ENCODE data around the gene MAP3K3.
"Not testable (repeated sequence)": the region's sequence is repeated elsewhere in the genome, so short reads cannot be mapped to it uniquely, and the experiment has no call there.

The MAP3K3 gene

DNA sequence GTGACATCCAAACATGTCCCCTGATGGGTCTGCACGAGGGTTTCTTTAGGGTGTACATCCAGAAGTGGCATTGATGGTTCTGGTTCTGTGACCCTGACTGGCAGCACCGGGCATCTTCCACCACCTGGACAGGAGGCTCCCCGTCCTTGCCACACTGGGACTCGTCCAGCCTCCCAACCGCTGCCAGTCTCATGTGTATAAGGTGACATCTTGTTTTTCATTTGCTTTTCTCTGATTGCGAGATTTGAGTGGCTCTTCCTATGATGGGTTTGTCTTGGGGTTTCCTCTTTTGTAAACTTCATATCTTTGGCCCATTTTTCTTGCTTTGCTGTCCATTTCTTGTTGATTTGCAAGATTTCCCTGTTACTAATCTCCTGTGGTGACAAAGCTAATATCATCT lies 86.9 kb downstream of the MAP3K3 start:
- no peak for DNase-seq

DNA sequence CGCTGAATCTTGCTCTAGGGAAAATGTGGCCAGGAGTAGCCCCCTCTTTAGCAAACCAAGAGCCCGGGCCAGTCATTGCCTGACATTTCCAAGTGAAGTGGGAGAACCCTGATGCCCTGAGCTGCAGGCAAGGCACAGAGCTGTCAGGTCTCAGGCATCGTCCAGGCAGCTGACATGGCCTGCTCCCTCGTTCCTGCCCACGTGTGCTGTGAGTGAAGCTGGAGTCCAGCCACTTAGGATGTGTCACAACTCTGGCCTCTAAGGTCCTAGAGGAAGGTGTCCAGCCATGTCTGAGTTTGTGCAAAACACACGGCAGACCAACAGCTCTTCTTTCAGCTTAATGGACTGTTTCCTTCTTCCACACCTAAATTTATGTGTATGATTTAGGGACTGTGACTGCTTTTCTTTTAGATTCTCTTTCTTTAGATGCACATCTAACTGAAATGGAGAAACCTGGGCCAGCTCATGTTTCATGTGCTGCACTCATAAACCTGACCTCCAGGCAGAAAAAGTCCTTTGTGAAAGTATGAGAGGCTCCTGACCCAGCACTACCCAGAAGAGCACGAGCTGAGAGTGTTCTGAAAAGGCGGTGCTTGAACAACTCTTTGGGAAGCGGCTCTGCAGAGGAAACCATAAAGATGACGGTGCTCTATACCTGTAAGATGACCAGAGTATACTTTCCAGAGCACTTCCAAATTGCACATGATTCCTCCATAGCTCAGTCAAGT lies 92.5 kb downstream of the MAP3K3 start:
- no peak for DNase-seq

DNA sequence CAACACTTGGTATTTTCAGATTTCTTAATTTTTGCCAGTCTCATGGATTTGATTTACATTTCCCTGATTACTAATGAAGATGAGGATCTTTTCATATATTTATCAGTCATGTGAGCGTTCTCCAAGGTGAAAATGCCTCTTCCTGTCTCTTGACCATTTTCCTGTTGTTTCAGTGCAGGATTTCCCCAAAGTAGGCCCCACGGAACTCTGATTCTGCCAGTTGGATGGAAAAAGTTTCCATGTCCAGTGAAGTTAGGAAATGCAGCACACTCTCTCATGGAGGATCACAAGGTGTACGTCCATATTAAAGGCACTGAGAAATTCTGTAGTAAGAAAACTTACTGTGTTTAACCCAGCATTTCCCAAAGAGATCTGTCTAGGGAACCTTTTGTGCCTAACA lies 94.2 kb downstream of the MAP3K3 start:
- no peak for DNase-seq

DNA sequence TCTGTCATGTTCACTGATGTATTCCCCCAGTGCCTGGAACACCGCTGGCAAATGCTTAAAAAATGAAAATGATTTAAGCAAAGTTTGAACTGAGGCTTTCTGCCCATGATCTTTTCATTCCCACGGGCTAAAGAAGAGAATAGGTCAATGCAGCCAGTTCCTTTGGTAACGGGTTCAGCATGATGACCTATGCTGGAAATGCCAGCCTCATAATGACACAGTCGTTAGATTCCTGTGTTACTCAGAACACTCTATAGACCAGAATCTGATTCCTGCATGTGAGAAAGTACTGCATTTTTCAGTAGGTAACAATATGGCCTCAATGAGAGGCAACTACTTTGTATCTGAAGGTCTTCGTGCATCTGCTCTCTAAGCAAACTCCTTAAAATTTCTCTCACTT lies 96.8 kb downstream of the MAP3K3 start:
- DNase-seq: no peak

DNA sequence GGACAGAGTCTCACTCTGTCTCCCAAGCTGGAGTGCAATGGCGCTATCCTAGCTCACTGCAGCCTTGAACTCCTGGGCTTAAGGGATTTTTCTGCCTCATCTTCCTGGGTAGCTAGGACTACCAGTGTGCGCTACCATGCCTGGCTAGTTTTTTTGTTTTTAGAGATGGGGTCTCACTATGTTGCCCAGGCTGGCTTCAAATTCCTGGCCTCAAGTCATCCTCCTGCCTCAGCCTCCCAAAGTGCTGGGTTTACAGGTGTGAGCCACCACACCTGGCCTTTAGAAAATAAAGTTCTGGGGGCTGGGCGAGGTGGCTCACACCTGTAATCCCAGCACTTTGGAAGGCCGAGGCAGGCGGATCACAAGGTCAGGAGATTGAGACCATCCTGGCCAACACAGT lies 98.0 kb downstream of the MAP3K3 start:
- DNase-seq: not testable (repeated sequence)

DNA sequence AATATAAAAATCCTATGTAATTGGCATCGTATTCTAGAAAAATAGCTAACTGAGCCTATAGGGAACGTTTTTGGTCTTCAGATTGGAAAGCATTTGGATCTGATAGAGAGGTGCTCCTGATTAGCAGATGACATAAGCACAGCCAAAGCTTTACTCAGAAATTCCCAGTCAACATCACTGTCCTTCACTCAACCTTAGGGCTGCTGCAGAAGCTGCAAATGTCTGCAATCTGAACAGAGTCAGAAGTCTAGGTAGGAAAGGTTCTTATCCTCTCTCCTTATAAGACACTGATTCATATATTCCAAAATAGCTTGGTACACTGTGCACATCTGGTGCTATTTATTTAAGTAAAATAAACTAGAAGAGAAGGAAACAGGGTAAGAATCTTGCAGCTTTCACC lies 100.2 kb downstream of the MAP3K3 start:
- DNase-seq: no peak

DNA sequence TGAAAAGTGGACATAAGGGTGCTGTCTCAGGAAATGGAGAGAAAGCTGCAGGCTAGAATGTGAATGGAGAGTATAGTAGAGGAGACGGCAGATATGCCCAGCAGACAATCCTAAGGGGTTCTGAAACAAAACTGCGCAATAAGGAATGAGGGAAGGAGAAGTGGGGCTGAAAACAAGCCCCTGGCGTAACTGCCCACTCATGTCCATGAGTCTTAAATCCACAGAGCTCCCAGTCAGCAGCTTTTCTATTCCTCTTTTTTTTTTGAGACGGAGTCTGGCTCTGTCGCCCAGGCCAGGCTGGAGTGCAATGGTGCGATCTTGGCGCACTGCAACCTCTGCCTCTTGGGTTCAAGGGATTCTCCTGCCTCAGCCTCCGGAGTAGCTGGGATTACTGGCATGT lies 113.5 kb downstream of the MAP3K3 start:
- no peak for DNase-seq

DNA sequence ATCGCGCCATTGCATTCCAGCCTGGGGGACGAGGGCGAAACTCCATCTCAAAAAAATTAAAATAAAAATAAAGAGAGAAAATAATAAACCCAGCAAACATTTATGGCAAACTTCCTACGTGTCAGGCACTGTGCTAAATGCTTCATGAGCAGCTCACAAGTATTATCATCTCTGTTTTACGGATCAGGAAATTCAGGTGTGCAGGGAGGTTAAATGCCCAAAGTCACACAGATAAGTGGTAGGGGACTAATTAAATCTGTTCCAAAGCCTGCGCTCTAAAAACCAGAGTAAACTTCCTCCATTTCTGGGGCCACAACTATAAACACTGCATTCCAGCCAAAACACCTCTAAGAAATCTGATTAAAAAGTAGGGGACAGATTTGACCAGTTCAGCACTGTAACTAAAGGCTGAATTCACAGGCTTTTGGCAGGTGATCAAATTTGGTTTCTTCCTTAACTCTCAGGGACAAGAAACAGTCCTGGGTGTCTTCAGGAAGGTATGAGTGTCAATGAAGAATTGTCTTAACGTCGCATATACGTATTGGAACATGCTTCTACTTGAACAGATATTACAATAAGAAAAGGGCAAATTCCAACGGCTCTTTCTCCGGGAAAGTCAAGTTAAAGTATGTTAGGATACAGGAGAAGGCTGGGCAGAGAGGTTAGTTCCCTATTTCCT lies 118.4 kb downstream of the MAP3K3 start:
- DNase-seq: no peak

DNA sequence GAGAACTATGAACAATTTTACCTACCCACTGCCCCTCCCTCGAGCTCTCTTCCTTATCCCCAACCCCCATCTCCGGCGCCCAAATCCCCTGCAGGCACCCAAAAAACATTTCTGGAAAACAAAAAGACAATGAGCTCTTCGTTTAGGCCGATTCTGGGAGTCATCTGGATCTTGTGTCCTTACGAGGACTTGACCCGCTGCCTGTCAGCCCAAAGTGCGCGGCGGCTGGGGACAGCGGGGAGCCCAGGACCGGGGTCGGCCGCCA lies 118.9 kb downstream of the MAP3K3 start:
- no peak for DNase-seq

DNA sequence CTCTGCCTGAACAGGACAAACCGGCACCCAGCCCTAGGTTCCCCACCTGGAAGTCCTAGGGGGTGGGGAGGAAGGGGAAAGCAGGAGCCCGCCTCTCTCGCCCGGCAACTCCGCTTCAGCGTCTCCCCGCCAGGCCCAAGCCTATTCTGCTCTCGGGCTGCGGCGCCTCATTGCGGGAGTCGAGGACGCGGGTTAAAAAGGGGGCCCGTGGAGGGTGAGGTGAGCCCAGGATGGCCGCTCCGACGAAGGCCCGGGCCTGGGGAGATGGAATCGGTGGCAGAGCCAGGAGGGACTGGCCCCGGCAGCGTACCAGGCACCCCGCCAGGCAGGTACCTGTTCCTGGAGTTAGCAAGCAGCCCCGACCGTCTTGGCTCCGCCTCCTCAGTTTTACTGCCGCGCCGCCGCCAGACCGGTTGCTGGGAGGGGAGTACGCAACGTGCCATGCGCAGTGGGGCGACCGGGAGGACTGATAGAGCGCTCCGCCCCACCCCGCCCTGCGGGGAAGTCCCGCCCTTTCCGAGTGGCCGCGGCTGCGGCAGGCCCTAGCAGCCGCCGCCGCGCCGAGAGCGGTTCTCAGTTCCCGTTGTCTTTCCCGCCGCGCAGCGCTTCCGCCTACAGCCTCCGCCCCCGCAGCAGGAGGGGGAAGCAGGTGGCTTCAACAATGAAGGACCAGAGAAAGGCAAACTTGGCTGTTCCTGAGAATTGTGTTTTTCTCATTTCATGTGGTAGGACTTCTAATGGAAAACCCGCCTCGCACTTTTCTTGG lies 119.4 kb downstream of the MAP3K3 start, which contains the start of gene STRADA:
TSS of gene STRADA (minus strand) at position 392 of the 766 bp plus-strand sequence. CDS start 13,430 bp downstream, outside the sequence.
- peak; percentile 100 for DNase-seq
